ENCODE measurements around the gene SCFD2. TPM values are rescaled to one million over a fixed set of nuclear protein-coding genes. Genes with fewer than 3 reads are reported as not detected.

The SCFD2 gene
- total and polyA plus RNA-seq, 2 donors = 5.0 to 12.1 TPM

DNA sequence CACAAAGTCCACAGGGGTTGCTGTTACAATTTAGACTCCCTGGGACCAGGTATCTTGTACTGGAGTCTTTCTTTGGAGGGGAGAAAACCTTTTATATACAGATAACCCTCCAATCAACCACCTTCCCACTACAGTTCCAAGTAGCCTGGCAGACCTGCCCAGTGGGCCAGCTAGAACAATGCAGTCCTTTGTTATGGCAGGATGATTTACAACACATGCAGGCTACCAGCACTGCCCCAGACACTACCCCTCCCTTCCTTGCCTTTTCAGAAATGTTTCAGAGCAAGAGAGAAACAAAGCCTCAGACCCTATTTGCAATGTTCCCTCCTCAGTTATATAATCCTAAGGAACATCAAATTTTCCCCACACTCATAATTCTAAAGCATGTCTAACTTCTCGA is 492.7 kb downstream of the SCFD2 start:
- WGBS = 94% methylated on average over 1 of the region's 1 CpG
- no peak for DNase-seq (ENCODE audit: low read depth in 6 of 9, low spot score in 9 of 9)
- no peak overlapping the region for H3K4me3 ChIP-seq (ENCODE audit: low read length in 2 of 2)
- peaks cover 3 to 15% of the 10 kb centered on the region in 2 donors for H3K4me1 ChIP-seq (ENCODE audit: control insufficient read depth in 2 of 2, insufficient read depth in 2 of 2, low read length in 2 of 2)
- no peaks in the 10 kb centered on the region for H3K27me3 ChIP-seq (ENCODE audit: control insufficient read depth in 2 of 2, insufficient read depth in 1 of 2, low read length in 1 of 2)
- no peaks in the 10 kb centered on the region for H3K9me3 ChIP-seq (ENCODE audit: control insufficient read depth in 2 of 2, insufficient read depth in 1 of 2, low read length in 1 of 2)
- H3K27ac ChIP-seq (ENCODE audit: low read depth in 1 of 2, low read length in 1 of 2) = no peak overlapping the region
- no peaks in the 10 kb centered on the region for H3K36me3 ChIP-seq (ENCODE audit: control insufficient read depth in 2 of 2, insufficient read depth in 2 of 2, low read length in 1 of 2)

- 95% methylated on average over 4 of the region's 4 CpGs for WGBS
- no peak overlapping the region for H3K4me3 ChIP-seq (ENCODE audit: low read length in 2 of 2)
- H3K27ac ChIP-seq (ENCODE audit: low read depth in 1 of 2, low read length in 1 of 2) = no peak overlapping the region
Measured at GRCh38 chr4:52870225-52870624, 495.6 kb downstream of the SCFD2 start.

GRCh38 chr4:52869656-52870055 is 496.2 kb downstream of the SCFD2 start:
- DNase-seq (ENCODE audit: low read depth in 6 of 9, low spot score in 9 of 9) = no peak
- Histone ChIP-seq H3K4me3 (ENCODE audit: low read length in 2 of 2) (no peak overlapping the region), H3K27me3 (ENCODE audit: control insufficient read depth in 2 of 2, insufficient read depth in 1 of 2, low read length in 1 of 2) (no peaks in the 10 kb centered on the region), H3K9me3 (ENCODE audit: control insufficient read depth in 2 of 2, insufficient read depth in 1 of 2, low read length in 1 of 2) (no peaks in the 10 kb centered on the region), H3K4me1 (ENCODE audit: control insufficient read depth in 2 of 2, insufficient read depth in 2 of 2, low read length in 2 of 2) (no peaks in the 10 kb centered on the region), H3K36me3 (ENCODE audit: control insufficient read depth in 2 of 2, insufficient read depth in 2 of 2, low read length in 1 of 2) (no peaks in the 10 kb centered on the region), H3K27ac (ENCODE audit: low read depth in 1 of 2, low read length in 1 of 2) (no peak overlapping the region)
- WGBS = 96% methylated on average over 1 of the region's 1 CpG

More at GRCh38 chr4:52870225-52870624, 495.6 kb downstream of the SCFD2 start:
- DNase-seq (ENCODE audit: low read depth in 6 of 9, low spot score in 9 of 9) = no peak
- no peaks in the 10 kb centered on the region for H3K27me3 ChIP-seq (ENCODE audit: control insufficient read depth in 2 of 2, insufficient read depth in 1 of 2, low read length in 1 of 2)
- H3K4me1 ChIP-seq (ENCODE audit: control insufficient read depth in 2 of 2, insufficient read depth in 2 of 2, low read length in 2 of 2) = no peaks in the 10 kb centered on the region
- no peaks in the 10 kb centered on the region for H3K36me3 ChIP-seq (ENCODE audit: control insufficient read depth in 2 of 2, insufficient read depth in 2 of 2, low read length in 1 of 2)
- no peaks in the 10 kb centered on the region for H3K9me3 ChIP-seq (ENCODE audit: control insufficient read depth in 2 of 2, insufficient read depth in 1 of 2, low read length in 1 of 2)

- no peaks in the 10 kb centered on the region for H3K36me3 ChIP-seq (ENCODE audit: control insufficient read depth in 2 of 2, insufficient read depth in 2 of 2, low read length in 1 of 2)
- H3K27me3 ChIP-seq (ENCODE audit: control insufficient read depth in 2 of 2, insufficient read depth in 1 of 2, low read length in 1 of 2) = no peaks in the 10 kb centered on the region
- 90% methylated on average over 12 of the region's 12 CpGs for WGBS
- no peak overlapping the region for H3K27ac ChIP-seq (ENCODE audit: low read depth in 1 of 2, low read length in 1 of 2)
- DNase-seq (ENCODE audit: low read depth in 6 of 9, low spot score in 9 of 9) = no peak
- H3K4me3 ChIP-seq (ENCODE audit: low read length in 2 of 2) = no peak overlapping the region
- no peaks in the 10 kb centered on the region for H3K4me1 ChIP-seq (ENCODE audit: control insufficient read depth in 2 of 2, insufficient read depth in 2 of 2, low read length in 2 of 2)
- no peaks in the 10 kb centered on the region for H3K9me3 ChIP-seq (ENCODE audit: control insufficient read depth in 2 of 2, insufficient read depth in 1 of 2, low read length in 1 of 2)
Measured at GRCh38 chr4:52869196-52869595, 496.7 kb downstream of the SCFD2 start.

DNA sequence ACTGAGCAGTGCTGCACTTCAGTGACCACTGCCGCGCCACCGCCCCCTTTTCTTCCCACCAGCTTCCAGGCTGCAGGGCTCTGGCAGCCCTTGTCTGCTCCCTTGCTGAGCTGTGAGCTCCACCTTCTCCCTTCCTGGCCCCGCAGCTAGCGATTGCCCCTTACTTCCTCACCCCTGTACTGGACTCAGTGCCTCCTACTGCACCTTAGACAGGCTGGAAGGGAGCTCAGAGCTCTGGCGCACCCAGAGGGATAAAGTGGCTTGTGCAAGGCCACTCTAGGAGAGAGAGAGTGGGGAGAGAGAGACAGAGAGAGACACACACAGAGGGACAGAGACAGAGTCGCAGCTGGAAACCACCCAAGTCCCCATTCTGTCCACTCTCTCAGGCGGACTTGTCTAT is 497.7 kb downstream of the SCFD2 start:
- Histone ChIP-seq H3K27ac (ENCODE audit: low read depth in 1 of 2, low read length in 1 of 2) (no peak overlapping the region), H3K36me3 (ENCODE audit: control insufficient read depth in 2 of 2, insufficient read depth in 2 of 2, low read length in 1 of 2) (no peaks in the 10 kb centered on the region), H3K4me1 (ENCODE audit: control insufficient read depth in 2 of 2, insufficient read depth in 2 of 2, low read length in 2 of 2) (no peaks in the 10 kb centered on the region), H3K9me3 (ENCODE audit: control insufficient read depth in 2 of 2, insufficient read depth in 1 of 2, low read length in 1 of 2) (no peaks in the 10 kb centered on the region), H3K27me3 (ENCODE audit: control insufficient read depth in 2 of 2, insufficient read depth in 1 of 2, low read length in 1 of 2) (peaks cover 4 to 5% of the 10 kb centered on the region in 2 donors), H3K4me3 (ENCODE audit: low read length in 2 of 2) (no peak overlapping the region)
- DNase-seq (ENCODE audit: low read depth in 6 of 9, low spot score in 9 of 9) = no peak
- WGBS = 94% methylated on average over 8 of the region's 8 CpGs

DNA sequence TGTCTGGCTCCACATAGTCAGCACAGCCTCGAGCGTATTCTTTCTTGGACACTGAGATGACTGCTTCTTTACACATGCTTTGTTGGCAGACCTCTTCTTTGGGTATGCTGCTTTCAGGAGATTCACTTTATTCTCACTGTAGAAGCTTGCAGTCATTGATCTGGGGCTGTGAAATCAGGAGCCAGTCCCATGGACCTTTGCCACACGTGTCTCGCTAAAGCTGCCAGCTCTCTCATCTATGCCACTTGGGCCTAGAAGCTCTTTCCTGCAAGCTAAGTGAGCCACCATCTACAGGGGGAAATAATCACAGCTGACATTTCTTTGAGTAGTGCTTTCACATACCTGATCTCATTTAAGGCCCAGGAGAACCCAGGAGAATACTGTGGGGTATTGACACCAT is 498.7 kb downstream of the SCFD2 start:
- WGBS = 97% methylated on average over 4 of the region's 4 CpGs
- no peak for DNase-seq (ENCODE audit: low read depth in 6 of 9, low spot score in 9 of 9)
- H3K4me3 ChIP-seq (ENCODE audit: low read length in 2 of 2) = no peak overlapping the region
- H3K9me3 ChIP-seq (ENCODE audit: control insufficient read depth in 2 of 2, insufficient read depth in 1 of 2, low read length in 1 of 2) = no peaks in the 10 kb centered on the region
- peaks cover 10 to 15% of the 10 kb centered on the region in 2 donors for H3K27me3 ChIP-seq (ENCODE audit: control insufficient read depth in 2 of 2, insufficient read depth in 1 of 2, low read length in 1 of 2)
- no peak overlapping the region for H3K27ac ChIP-seq (ENCODE audit: low read depth in 1 of 2, low read length in 1 of 2)
- H3K4me1 ChIP-seq (ENCODE audit: control insufficient read depth in 2 of 2, insufficient read depth in 2 of 2, low read length in 2 of 2) = peaks cover 4 to 5% of the 10 kb centered on the region in 2 donors
- H3K36me3 ChIP-seq (ENCODE audit: control insufficient read depth in 2 of 2, insufficient read depth in 2 of 2, low read length in 1 of 2) = no peaks in the 10 kb centered on the region

GRCh38 chr4:52866734-52867133 is 499.1 kb downstream of the SCFD2 start:
- 86% methylated on average over 4 of the region's 4 CpGs for WGBS
- H3K4me3 ChIP-seq (ENCODE audit: low read length in 2 of 2) = no peak overlapping the region
- H3K9me3 ChIP-seq (ENCODE audit: control insufficient read depth in 2 of 2, insufficient read depth in 1 of 2, low read length in 1 of 2) = no peaks in the 10 kb centered on the region
- H3K4me1 ChIP-seq (ENCODE audit: control insufficient read depth in 2 of 2, insufficient read depth in 2 of 2, low read length in 2 of 2) = peaks cover 4 to 6% of the 10 kb centered on the region in 2 donors
- DNase-seq (ENCODE audit: low read depth in 6 of 9, low spot score in 9 of 9) = no peak
- H3K27me3 ChIP-seq (ENCODE audit: control insufficient read depth in 2 of 2, insufficient read depth in 1 of 2, low read length in 1 of 2) = peaks cover 10 to 17% of the 10 kb centered on the region in 2 donors
- no peak overlapping the region for H3K27ac ChIP-seq (ENCODE audit: low read depth in 1 of 2, low read length in 1 of 2)
- no peaks in the 10 kb centered on the region for H3K36me3 ChIP-seq (ENCODE audit: control insufficient read depth in 2 of 2, insufficient read depth in 2 of 2, low read length in 1 of 2)

- no peaks in the 10 kb centered on the region for H3K9me3 ChIP-seq (ENCODE audit: control insufficient read depth in 2 of 2, insufficient read depth in 1 of 2, low read length in 1 of 2)
- H3K27ac ChIP-seq (ENCODE audit: low read depth in 1 of 2, low read length in 1 of 2) = no peak overlapping the region
- DNase-seq (ENCODE audit: low read depth in 6 of 9, low spot score in 9 of 9) = no peak
- no peak overlapping the region for H3K4me3 ChIP-seq (ENCODE audit: low read length in 2 of 2)
- peaks cover 10 to 27% of the 10 kb centered on the region in 2 donors for H3K27me3 ChIP-seq (ENCODE audit: control insufficient read depth in 2 of 2, insufficient read depth in 1 of 2, low read length in 1 of 2)
- WGBS = 98% methylated on average over 9 of the region's 9 CpGs
- no peaks in the 10 kb centered on the region for H3K36me3 ChIP-seq (ENCODE audit: control insufficient read depth in 2 of 2, insufficient read depth in 2 of 2, low read length in 1 of 2)
- H3K4me1 ChIP-seq (ENCODE audit: control insufficient read depth in 2 of 2, insufficient read depth in 2 of 2, low read length in 2 of 2) = peaks cover 4 to 13% of the 10 kb centered on the region in 2 donors
Measured at GRCh38 chr4:52865300-52865699, 500.6 kb downstream of the SCFD2 start.

- Histone ChIP-seq H3K4me1 (ENCODE audit: control insufficient read depth in 2 of 2, insufficient read depth in 2 of 2, low read length in 2 of 2) (peaks cover 4 to 13% of the 10 kb centered on the region in 2 donors), H3K27ac (ENCODE audit: low read depth in 1 of 2, low read length in 1 of 2) (no peak overlapping the region), H3K9me3 (ENCODE audit: control insufficient read depth in 2 of 2, insufficient read depth in 1 of 2, low read length in 1 of 2) (no peaks in the 10 kb centered on the region), H3K36me3 (ENCODE audit: control insufficient read depth in 2 of 2, insufficient read depth in 2 of 2, low read length in 1 of 2) (no peaks in the 10 kb centered on the region), H3K4me3 (ENCODE audit: low read length in 2 of 2) (no peak overlapping the region), H3K27me3 (ENCODE audit: control insufficient read depth in 2 of 2, insufficient read depth in 1 of 2, low read length in 1 of 2) (peaks cover 10 to 29% of the 10 kb centered on the region in 2 donors)
- no peak for DNase-seq (ENCODE audit: low read depth in 6 of 9, low spot score in 9 of 9)
- WGBS = 91% methylated on average over 5 of the region's 5 CpGs
Measured at GRCh38 chr4:52864793-52865192, 501.1 kb downstream of the SCFD2 start.

DNA sequence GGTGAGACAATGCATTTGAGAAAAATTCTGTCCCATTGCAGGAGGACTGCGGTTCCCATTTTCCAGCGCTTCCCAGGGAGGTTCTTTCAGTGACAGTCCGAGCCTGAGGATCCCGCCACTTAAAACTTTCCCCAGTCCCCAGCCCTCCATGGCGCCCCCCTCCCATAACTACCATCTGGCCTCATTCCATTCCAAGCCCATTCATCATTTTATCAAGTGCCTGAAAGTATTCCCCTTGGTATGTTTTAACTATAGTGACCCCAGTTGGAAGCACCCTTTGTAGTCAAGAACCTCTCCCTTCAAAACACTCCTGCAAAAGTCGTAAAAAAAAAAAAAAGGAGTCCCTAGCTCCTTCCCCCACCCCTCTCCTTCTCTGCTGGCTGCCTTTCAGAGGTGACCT is 502.5 kb downstream of the SCFD2 start:
- no peak overlapping the region for H3K4me3 ChIP-seq (ENCODE audit: low read length in 2 of 2)
- H3K27me3 ChIP-seq (ENCODE audit: control insufficient read depth in 2 of 2, insufficient read depth in 1 of 2, low read length in 1 of 2) = peaks cover 10 to 31% of the 10 kb centered on the region in 2 donors
- WGBS = 94% methylated on average over 6 of the region's 6 CpGs
- H3K4me1 ChIP-seq (ENCODE audit: control insufficient read depth in 2 of 2, insufficient read depth in 2 of 2, low read length in 2 of 2) = peaks cover 4 to 13% of the 10 kb centered on the region in 2 donors
- DNase-seq (ENCODE audit: low read depth in 6 of 9, low spot score in 9 of 9) = no peak
- no peaks in the 10 kb centered on the region for H3K36me3 ChIP-seq (ENCODE audit: control insufficient read depth in 2 of 2, insufficient read depth in 2 of 2, low read length in 1 of 2)
- no peak overlapping the region for H3K27ac ChIP-seq (ENCODE audit: low read depth in 1 of 2, low read length in 1 of 2)
- no peaks in the 10 kb centered on the region for H3K9me3 ChIP-seq (ENCODE audit: control insufficient read depth in 2 of 2, insufficient read depth in 1 of 2, low read length in 1 of 2)
